NCI-H2227 (cell line): ENCODE results near the gene LRIT1.

Experiments used
- DNase-seq: peaks from one replicate; lab custom pipeline; 2025; ENCODE audit not compliant: unreplicated experiment; lab: John Stamatoyannopoulos, UW

Gene LRIT1

GRCh38 chr10:84214612-84215235 is 26.6 kb downstream of the LRIT1 start:
- no peak for DNase-seq

GRCh38 chr10:84214046-84214572 is 27.2 kb downstream of the LRIT1 start:
- no peak for DNase-seq

- DNase-seq: no peak
Observed at GRCh38 chr10:84213076-84213475, 28.3 kb downstream of the LRIT1 start.

- no peak for DNase-seq
Observed at GRCh38 chr10:84212014-84212413, 29.3 kb downstream of the LRIT1 start.

- DNase-seq: no peak
Observed at GRCh38 chr10:84211566-84211965, 29.8 kb downstream of the LRIT1 start.

GRCh38 chr10:84208023-84208422 is 33.3 kb downstream of the LRIT1 start:
- DNase-seq: no peak

GRCh38 chr10:84205853-84206525 is 35.4 kb downstream of the LRIT1 start:
- no peak for DNase-seq

GRCh38 chr10:84205049-84205852 is 36.1 kb downstream of the LRIT1 start:
- DNase-seq: peak; percentile 48

GRCh38 chr10:84204610-84205009 is 36.7 kb downstream of the LRIT1 start:
- no peak for DNase-seq

GRCh38 chr10:84204122-84204521 is 37.2 kb downstream of the LRIT1 start:
- DNase-seq: no peak

GRCh38 chr10:84202349-84202748 is 39.0 kb downstream of the LRIT1 start:
- no peak for DNase-seq

GRCh38 chr10:84201682-84202081 is 39.7 kb downstream of the LRIT1 start:
- no peak for DNase-seq

- DNase-seq: no peak
Observed at GRCh38 chr10:84201244-84201606, 40.1 kb downstream of the LRIT1 start.

- DNase-seq: no peak
Observed at GRCh38 chr10:84200537-84201243, 40.7 kb downstream of the LRIT1 start.

GRCh38 chr10:84198206-84198915 is 43.0 kb downstream of the LRIT1 start:
- DNase-seq: no peak

GRCh38 chr10:84197643-84198042 is 43.7 kb downstream of the LRIT1 start:
- no peak for DNase-seq

GRCh38 chr10:84196941-84197340 is 44.4 kb downstream of the LRIT1 start:
- DNase-seq: no peak

- no peak for DNase-seq
Observed at GRCh38 chr10:84196083-84196482, 45.3 kb downstream of the LRIT1 start.

GRCh38 chr10:84195044-84195830 is 46.1 kb downstream of the LRIT1 start:
- DNase-seq: no peak
